GM18502 (cell line): ENCODE data around the gene CELSR1.

Experiments used
- ATAC-seq: cut with Tn5 transposase; IDR thresholded peaks from one replicate; pipeline ENCODE4 v1.9.1; 2021; ENCODE audit warnings: mild to moderate bottlenecking; ENCODE audit not compliant: unreplicated experiment, poor library complexity

CELSR1 gene

GRCh38 chr22:46358766-46359165, 178.7 kb downstream of the CELSR1 start:
- no peak for ATAC-seq

GRCh38 chr22:46357711-46358520, 179.5 kb downstream of the CELSR1 start:
- ATAC-seq: no peak

- no peak for ATAC-seq
Measured at GRCh38 chr22:46356496-46357480, 180.6 kb downstream of the CELSR1 start.

GRCh38 chr22:46355996-46356471, 181.4 kb downstream of the CELSR1 start:
- no peak for ATAC-seq

- no peak for ATAC-seq
Measured at GRCh38 chr22:46355369-46355995, 181.9 kb downstream of the CELSR1 start.

GRCh38 chr22:46354993-46355305, 182.5 kb downstream of the CELSR1 start:
- ATAC-seq: no peak

- no peak for ATAC-seq
Measured at GRCh38 chr22:46354176-46354992, 183.0 kb downstream of the CELSR1 start.

GRCh38 chr22:46353483-46354105, 183.8 kb downstream of the CELSR1 start:
- no peak for ATAC-seq

GRCh38 chr22:46352691-46353386, 184.6 kb downstream of the CELSR1 start:
- no peak for ATAC-seq

GRCh38 chr22:46352276-46352675, 185.1 kb downstream of the CELSR1 start:
- ATAC-seq: no peak

- ATAC-seq: no peak
Measured at GRCh38 chr22:46351767-46352166, 185.7 kb downstream of the CELSR1 start.

GRCh38 chr22:46351131-46351735, 186.2 kb downstream of the CELSR1 start:
- no peak for ATAC-seq

- ATAC-seq: no peak
Measured at GRCh38 chr22:46350646-46351045, 186.8 kb downstream of the CELSR1 start.

- ATAC-seq: no peak
Measured at GRCh38 chr22:46350121-46350520, 187.3 kb downstream of the CELSR1 start.

- ATAC-seq: no peak
Measured at GRCh38 chr22:46349681-46350080, 187.7 kb downstream of the CELSR1 start.

GRCh38 chr22:46349238-46349637, 188.2 kb downstream of the CELSR1 start:
- ATAC-seq: no peak

GRCh38 chr22:46348099-46348695, 189.2 kb downstream of the CELSR1 start:
- no peak for ATAC-seq

- ATAC-seq: no peak
Measured at GRCh38 chr22:46347646-46348045, 189.8 kb downstream of the CELSR1 start.
